ENCODE measurements around the gene MEPCE. TPM values are rescaled to one million over a fixed set of nuclear protein-coding genes. Genes with fewer than 3 reads are reported as not detected.

MEPCE gene
- total and polyA plus RNA-seq, 9 of the 15 experiments (the other 6 are each of a cell fraction or from before 2014, with no cell fraction given): 10.9 to 76.3 (median 44.1) TPM

GRCh38 chr7:100430493-100431285, 1.1 kb downstream of the MEPCE start (continued):
- peak; percentile 25 for TF ChIP-seq HMGN3 (IDR thresholded peaks at IDR 0.05; ENCODE audit: borderline replicate concordance, extremely low read depth, insufficient read length, low read depth, low read length)
- peak in 1 of 2 experiments; percentile 15; a peak in 1 of 4 replicates for TF ChIP-seq TBL1XR1 (IDR thresholded peaks at IDR 0.05; ENCODE audit: low read length in 2 of 2)
- 0 out of 4 replicates have a peak, but pooled peaks of 1 of the 2 experiments have one; percentile 7 for TF ChIP-seq RCOR1 (IDR thresholded peaks at IDR 0.05; ENCODE audit: borderline replicate concordance in 1 of 2, low read depth in 2 of 2, low read length in 2 of 2)
- TF ChIP-seq POLR2AphosphoS5 (IDR thresholded peaks at IDR 0.05; ENCODE audit: control insufficient read depth, insufficient read depth, low read depth, low read length): peak; percentile 41
- no peak for TF ChIP-seq CREBBP (IDR thresholded peaks at IDR 0.05; ENCODE audit: low read depth, low read length)
- no peak for TF ChIP-seq ZNF384 (IDR thresholded peaks at IDR 0.05; ENCODE audit: low read depth, low read length)
- TF ChIP-seq OTX1 (CRISPR knock-in tag; IDR thresholded peaks at IDR 0.05): peak; percentile 57; the same call in 1 of the 2 replicates
- no peak for TF ChIP-seq ZNF277 (CRISPR knock-in tag; IDR thresholded peaks at IDR 0.05; ENCODE audit: borderline replicate concordance)
- TF ChIP-seq FOXM1 (IDR thresholded peaks at IDR 0.05; ENCODE audit: low read depth): 0 out of 2 replicates have a peak, but pooled peaks have one; percentile 14
- TF ChIP-seq FOXM1 (CRISPR knock-in tag; IDR thresholded peaks at IDR 0.05; ENCODE audit: low read depth): no peak
- 0 out of 2 replicates have a peak, but pooled peaks have one; percentile 6 for TF ChIP-seq ZNF263 (CRISPR knock-in tag; IDR thresholded peaks at IDR 0.05; ENCODE audit: borderline replicate concordance)
- TF ChIP-seq SMARCA4 (IDR thresholded peaks at IDR 0.05): peak; percentile 47; the same call in 1 of the 2 replicates
- TF ChIP-seq CTBP1 (IDR thresholded peaks at IDR 0.05; ENCODE audit: borderline replicate concordance): no peak
- no peak for TF ChIP-seq CHAMP1 (IDR thresholded peaks at IDR 0.05)
- peak; percentile 34; the same call in 1 of the 2 replicates for TF ChIP-seq RNF2 (IDR thresholded peaks at IDR 0.05)
- 0 out of 2 replicates have a peak, but pooled peaks have one; percentile 38 for TF ChIP-seq ZNF76 (CRISPR knock-in tag; IDR thresholded peaks at IDR 0.05; ENCODE audit: borderline replicate concordance)
- 0 out of 2 replicates have a peak, but pooled peaks have one; percentile 28 for TF ChIP-seq SMARCE1 (IDR thresholded peaks at IDR 0.05)
- 0 out of 2 replicates have a peak, but pooled peaks have one; percentile 60 for TF ChIP-seq HBP1 (CRISPR knock-in tag; IDR thresholded peaks at IDR 0.05)
- 0 out of 2 replicates have a peak, but pooled peaks have one; percentile 23 for TF ChIP-seq ZNF57 (CRISPR knock-in tag; IDR thresholded peaks at IDR 0.05)
- peak in 1 of 2 experiments; percentile 55; a peak in 1 of 4 replicates for TF ChIP-seq ETV6 (IDR thresholded peaks at IDR 0.05; ENCODE audit: borderline replicate concordance in 1 of 2, low read depth in 2 of 2, low read length in 1 of 2)
- TF ChIP-seq ETV6 (CRISPR knock-in tag; IDR thresholded peaks at IDR 0.05; ENCODE audit: borderline replicate concordance): no peak
- 0 out of 4 replicates have a peak, but pooled peaks of 1 of the 2 experiments have one; percentile 25 for TF ChIP-seq KDM1A (IDR thresholded peaks at IDR 0.05)
- TF ChIP-seq TAL1 (IDR thresholded peaks at IDR 0.05): peak; percentile 40; the same call in 1 of the 2 replicates
